ENCODE data around the gene TGFA.
"Not testable (repeated sequence)": the region's sequence is repeated elsewhere in the genome, so short reads cannot be mapped to it uniquely, and the experiment has no call there.

DNA sequence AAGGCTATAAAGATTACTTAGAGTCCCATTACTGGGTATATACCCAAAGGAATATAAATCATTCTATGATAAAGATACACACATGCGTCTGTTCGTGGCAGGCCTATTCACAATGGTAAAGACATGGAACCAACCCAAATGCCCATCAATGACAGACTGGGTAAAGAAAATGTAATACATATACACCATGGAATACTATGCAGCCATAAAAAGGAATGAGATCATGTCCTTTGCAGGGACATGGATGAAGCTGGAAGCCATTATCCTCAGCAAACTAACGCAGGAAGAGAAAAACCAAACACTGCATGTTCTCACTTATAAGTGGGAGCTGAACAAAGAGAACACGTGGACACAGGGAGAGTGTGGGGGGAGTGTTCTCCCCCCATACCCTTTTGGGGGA, 87.0 kb downstream of the TGFA start:
- TF ChIP-seq EP300 (IDR thresholded peaks at IDR 0.05; ENCODE audit: low read depth); CTCF (IDR thresholded peaks at IDR 0.05); POLR2AphosphoS5 (IDR thresholded peaks at IDR 0.05): not testable (repeated sequence)

Measured in transverse colon (tissue), 4 donors.